ENCODE data around the gene CNGB1. TPM values are rescaled to one million over a fixed set of nuclear protein-coding genes. Genes with fewer than 3 reads are reported as not detected.
"Not testable (repeated sequence)": the region's sequence is repeated elsewhere in the genome, so short reads cannot be mapped to it uniquely, and the experiment has no call there.

The CNGB1 gene
- total RNA-seq, 1 experiment from 2014 or later: not detected

GRCh38 chr16:57920215-57920879 is 50.6 kb downstream of the CNGB1 start:
- POLR2A ChIA-PET: interaction anchor here (0.6 kb wide), 1 partner anchor 128 kb away, joined by 4 read pairs; no protein-coding TSS in a partner anchor
- CTCF ChIA-PET: interaction anchor here (0.7 kb wide), 2 partner anchors 19 to 112 kb away, joined by 3 read pairs; no protein-coding TSS in a partner anchor
- H3K9me3 Mint-ChIP-seq (ENCODE audit: unreplicated experiment): no peaks in the 10 kb centered on the region
- no peaks in the 10 kb centered on the region for H3K27me3 Mint-ChIP-seq (ENCODE audit: insufficient read depth, unreplicated experiment)
- H3K27ac Mint-ChIP-seq (ENCODE audit: unreplicated experiment): no peak overlapping the region
- TF ChIP-seq CTCF (IDR thresholded peaks at IDR 0.05; ENCODE audit: insufficient read depth in 1 of 2, low read depth in 1 of 2, low read length in 1 of 2, severe bottlenecking in 1 of 2, unreplicated experiment in 1 of 2): no peak
- Histone ChIP-seq H3K4me3 (ENCODE audit: low read depth, low read length) (no peak overlapping the region), H3K9me3 (no peaks in the 10 kb centered on the region), H3K4me1 (no peaks in the 10 kb centered on the region), H3K27me3 (replicated peaks; ENCODE audit: control insufficient read depth, insufficient read depth, low read length) (no peaks in the 10 kb centered on the region), H3K36me3 (ENCODE audit: control insufficient read depth, insufficient read depth, low read length) (no peaks in the 10 kb centered on the region)
- peaks cover 7% of the 10 kb centered on the region for H3K4me1 Mint-ChIP-seq (ENCODE audit: low read depth, unreplicated experiment)
- no peak overlapping the region for H3K4me3 Mint-ChIP-seq (ENCODE audit: unreplicated experiment)
- intact Hi-C loops (cut with micrococcal nuclease; ENCODE audit: unreplicated experiment): no loop called here
- BruUV-seq (replicated peaks): no TSS peak
- no peak for DNase-seq
- H3K36me3 Mint-ChIP-seq (ENCODE audit: insufficient read depth, unreplicated experiment): no peaks in the 10 kb centered on the region

GRCh38 chr16:57918994-57919393 is 51.9 kb downstream of the CNGB1 start:
- no peak overlapping the region for H3K27ac Mint-ChIP-seq (ENCODE audit: unreplicated experiment)
- H3K36me3 ChIP-seq (ENCODE audit: control insufficient read depth, insufficient read depth, low read length): no peaks in the 10 kb centered on the region
- no peaks in the 10 kb centered on the region for H3K27me3 Mint-ChIP-seq (ENCODE audit: insufficient read depth, unreplicated experiment)
- no peak for TF ChIP-seq CTCF (IDR thresholded peaks at IDR 0.05; ENCODE audit: insufficient read depth in 1 of 2, low read depth in 1 of 2, low read length in 1 of 2, severe bottlenecking in 1 of 2, unreplicated experiment in 1 of 2)
- ChIA-PET POLR2A (no interaction called here), CTCF (no interaction called here)
- no peaks in the 10 kb centered on the region for H3K4me1 ChIP-seq
- no peaks in the 10 kb centered on the region for H3K27me3 ChIP-seq (replicated peaks; ENCODE audit: control insufficient read depth, insufficient read depth, low read length)
- no peaks in the 10 kb centered on the region for H3K9me3 Mint-ChIP-seq (ENCODE audit: unreplicated experiment)
- no peak for DNase-seq
- intact Hi-C loops (cut with micrococcal nuclease; ENCODE audit: unreplicated experiment): no loop called here
- peaks cover 7% of the 10 kb centered on the region for H3K4me1 Mint-ChIP-seq (ENCODE audit: low read depth, unreplicated experiment)
- H3K4me3 Mint-ChIP-seq (ENCODE audit: unreplicated experiment): no peak overlapping the region
- no peak overlapping the region for H3K4me3 ChIP-seq (ENCODE audit: low read depth, low read length)
- no peaks in the 10 kb centered on the region for H3K9me3 ChIP-seq
- no TSS peak for BruUV-seq (replicated peaks)
- no peaks in the 10 kb centered on the region for H3K36me3 Mint-ChIP-seq (ENCODE audit: insufficient read depth, unreplicated experiment)

GRCh38 chr16:57918444-57918843 is 52.5 kb downstream of the CNGB1 start:
- H3K27me3 Mint-ChIP-seq (ENCODE audit: insufficient read depth, unreplicated experiment): no peaks in the 10 kb centered on the region
- H3K4me3 Mint-ChIP-seq (ENCODE audit: unreplicated experiment): no peak overlapping the region
- POLR2A ChIA-PET: no interaction called here
- CTCF ChIA-PET: no interaction called here
- peaks cover 1% of the 10 kb centered on the region for H3K4me1 Mint-ChIP-seq (ENCODE audit: low read depth, unreplicated experiment)
- H3K27me3 ChIP-seq (replicated peaks; ENCODE audit: control insufficient read depth, insufficient read depth, low read length): no peaks in the 10 kb centered on the region
- H3K4me3 ChIP-seq (ENCODE audit: low read depth, low read length): no peak overlapping the region
- no peak overlapping the region for H3K27ac Mint-ChIP-seq (ENCODE audit: unreplicated experiment)
- no peaks in the 10 kb centered on the region for H3K9me3 ChIP-seq
- no peaks in the 10 kb centered on the region for H3K36me3 ChIP-seq (ENCODE audit: control insufficient read depth, insufficient read depth, low read length)
- no peak for DNase-seq
- no peaks in the 10 kb centered on the region for H3K36me3 Mint-ChIP-seq (ENCODE audit: insufficient read depth, unreplicated experiment)
- H3K9me3 Mint-ChIP-seq (ENCODE audit: unreplicated experiment): no peaks in the 10 kb centered on the region
- intact Hi-C loops (cut with micrococcal nuclease; ENCODE audit: unreplicated experiment): no loop called here
- H3K4me1 ChIP-seq: no peaks in the 10 kb centered on the region
- TF ChIP-seq CTCF (IDR thresholded peaks at IDR 0.05; ENCODE audit: insufficient read depth in 1 of 2, low read depth in 1 of 2, low read length in 1 of 2, severe bottlenecking in 1 of 2, unreplicated experiment in 1 of 2): no peak
- BruUV-seq (replicated peaks): no TSS peak

GRCh38 chr16:57917929-57918328 is 53.0 kb downstream of the CNGB1 start:
- H3K27ac Mint-ChIP-seq (ENCODE audit: unreplicated experiment); POLR2A ChIA-PET; H3K36me3 Mint-ChIP-seq (ENCODE audit: insufficient read depth, unreplicated experiment); H3K4me3 Mint-ChIP-seq (ENCODE audit: unreplicated experiment); H3K27me3 Mint-ChIP-seq (ENCODE audit: insufficient read depth, unreplicated experiment); CTCF ChIA-PET; DNase-seq; H3K27me3 ChIP-seq (replicated peaks; ENCODE audit: control insufficient read depth, insufficient read depth, low read length); H3K9me3 Mint-ChIP-seq (ENCODE audit: unreplicated experiment); BruUV-seq (replicated peaks); H3K4me3 ChIP-seq (ENCODE audit: low read depth, low read length); H3K9me3 ChIP-seq; H3K36me3 ChIP-seq (ENCODE audit: control insufficient read depth, insufficient read depth, low read length); intact Hi-C loops (cut with micrococcal nuclease; ENCODE audit: unreplicated experiment); H3K4me1 ChIP-seq; H3K4me1 Mint-ChIP-seq (ENCODE audit: low read depth, unreplicated experiment): not testable (repeated sequence)

- intact Hi-C loops (cut with micrococcal nuclease; ENCODE audit: unreplicated experiment); H3K27me3 ChIP-seq (replicated peaks; ENCODE audit: control insufficient read depth, insufficient read depth, low read length); H3K36me3 ChIP-seq (ENCODE audit: control insufficient read depth, insufficient read depth, low read length); DNase-seq; H3K4me3 Mint-ChIP-seq (ENCODE audit: unreplicated experiment); H3K9me3 ChIP-seq; H3K4me1 ChIP-seq; H3K27me3 Mint-ChIP-seq (ENCODE audit: insufficient read depth, unreplicated experiment); POLR2A ChIA-PET; BruUV-seq (replicated peaks); H3K9me3 Mint-ChIP-seq (ENCODE audit: unreplicated experiment); CTCF ChIA-PET; H3K4me3 ChIP-seq (ENCODE audit: low read depth, low read length); H3K4me1 Mint-ChIP-seq (ENCODE audit: low read depth, unreplicated experiment); H3K27ac Mint-ChIP-seq (ENCODE audit: unreplicated experiment); H3K36me3 Mint-ChIP-seq (ENCODE audit: insufficient read depth, unreplicated experiment): not testable (repeated sequence)
Observed at GRCh38 chr16:57917489-57917888, 53.4 kb downstream of the CNGB1 start.

Measured in Caco-2 (cell line).